Subcutaneous adipose tissue (tissue), 4 donors: ENCODE measurements around the gene ZSCAN12. TPM values are rescaled to one million over a fixed set of nuclear protein-coding genes. Genes with fewer than 3 reads are reported as not detected.

Experiments used
- total RNA-seq, 4 donors: library from RNA; depleted of rRNA; stranded (reverse); fragments of >200 nt; gene quantifications; one replicate each; pipeline ENCODE4 v1.1.0, GENCODE V29; 2016
- TF ChIP-seq, protein P1 (sequence below): fragments of 450-650 bp; IDR thresholded peaks from one replicate; pipeline ENCODE4 v1.5.1; 2016; ENCODE audit warnings: low read depth, mild to moderate bottlenecking, control low read depth, antibody characterized with exemption, moderate library complexity

The ZSCAN12 gene
- total RNA-seq, 4 donors from 2014 or later: 3.4 to 5.8 (median 4.1) TPM

DNA sequence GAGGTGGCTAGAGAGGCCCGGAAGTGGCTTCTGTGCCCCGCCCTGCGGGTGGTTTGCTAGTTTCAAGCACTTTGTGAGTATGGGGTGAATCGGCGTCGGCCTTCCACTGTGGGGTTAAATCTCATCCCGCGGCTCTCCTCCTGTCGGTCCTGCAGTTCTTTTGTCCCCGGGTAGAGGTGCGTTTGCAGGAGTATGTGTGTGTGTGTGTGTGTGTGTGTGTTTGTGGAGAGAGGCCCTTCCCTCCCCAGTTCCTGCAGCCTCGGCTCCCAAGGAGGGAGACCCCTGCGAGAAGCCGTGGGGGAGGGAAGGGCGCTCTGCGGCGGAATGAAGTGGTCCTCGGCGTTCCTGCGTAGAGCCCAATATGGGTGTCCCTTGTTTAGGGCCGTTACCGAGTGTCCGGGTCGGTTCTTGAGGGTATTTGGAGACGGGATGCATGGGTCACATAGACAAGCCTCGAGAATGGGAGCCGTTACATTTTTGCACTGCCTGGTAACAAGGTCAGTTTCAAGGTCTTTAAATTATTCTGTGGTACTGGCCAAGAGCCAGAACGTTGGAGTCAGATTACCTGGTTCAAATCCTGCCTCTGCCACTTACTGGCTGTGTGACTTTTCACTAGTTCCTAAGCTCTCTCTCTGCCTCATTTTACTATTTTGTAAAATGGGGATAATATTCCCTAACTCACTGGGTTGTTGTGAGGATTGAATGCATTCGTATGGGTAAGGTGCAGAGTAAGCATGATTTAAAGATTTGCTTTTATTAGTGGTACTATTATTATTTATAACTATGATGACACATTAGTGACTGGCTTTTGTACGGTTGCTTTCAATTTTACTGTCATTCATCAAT, 49.4 kb downstream of the ZSCAN12 start, which contains the start of gene ZKSCAN3:
Gene ZKSCAN3, plus strand, starts transcription at position 56 of the 846 bp plus-strand sequence. CDS start 9,640 bp downstream, outside the sequence.
- TF ChIP-seq, protein P1, sequence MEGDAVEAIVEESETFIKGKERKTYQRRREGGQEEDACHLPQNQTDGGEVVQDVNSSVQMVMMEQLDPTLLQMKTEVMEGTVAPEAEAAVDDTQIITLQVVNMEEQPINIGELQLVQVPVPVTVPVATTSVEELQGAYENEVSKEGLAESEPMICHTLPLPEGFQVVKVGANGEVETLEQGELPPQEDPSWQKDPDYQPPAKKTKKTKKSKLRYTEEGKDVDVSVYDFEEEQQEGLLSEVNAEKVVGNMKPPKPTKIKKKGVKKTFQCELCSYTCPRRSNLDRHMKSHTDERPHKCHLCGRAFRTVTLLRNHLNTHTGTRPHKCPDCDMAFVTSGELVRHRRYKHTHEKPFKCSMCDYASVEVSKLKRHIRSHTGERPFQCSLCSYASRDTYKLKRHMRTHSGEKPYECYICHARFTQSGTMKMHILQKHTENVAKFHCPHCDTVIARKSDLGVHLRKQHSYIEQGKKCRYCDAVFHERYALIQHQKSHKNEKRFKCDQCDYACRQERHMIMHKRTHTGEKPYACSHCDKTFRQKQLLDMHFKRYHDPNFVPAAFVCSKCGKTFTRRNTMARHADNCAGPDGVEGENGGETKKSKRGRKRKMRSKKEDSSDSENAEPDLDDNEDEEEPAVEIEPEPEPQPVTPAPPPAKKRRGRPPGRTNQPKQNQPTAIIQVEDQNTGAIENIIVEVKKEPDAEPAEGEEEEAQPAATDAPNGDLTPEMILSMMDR: no peak

DNA sequence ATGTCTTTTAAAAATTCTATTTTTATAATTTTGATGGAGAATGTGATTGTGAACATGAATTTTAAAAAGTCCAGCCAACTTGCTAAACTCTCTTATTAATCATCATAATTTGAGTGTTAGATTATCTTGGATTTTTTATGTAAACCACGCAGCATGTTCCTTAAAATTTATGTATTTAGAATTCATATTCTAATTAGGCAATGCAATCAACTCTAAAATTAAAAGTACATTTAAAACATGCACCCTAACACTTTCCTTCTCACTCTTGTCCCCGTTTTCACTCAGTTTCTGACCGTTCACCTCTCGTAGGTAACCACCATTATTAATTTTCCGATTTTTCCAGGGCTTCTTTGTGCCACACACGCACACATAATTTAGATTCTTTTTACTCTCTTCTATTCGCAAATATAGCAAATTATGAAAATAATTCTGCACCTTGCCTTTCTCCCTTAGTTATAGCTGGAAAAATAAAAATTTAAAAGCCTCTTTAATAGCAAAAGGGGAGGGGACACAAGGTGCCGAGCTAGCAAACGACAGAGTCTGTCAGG, 50.1 kb downstream of the ZSCAN12 start:
- TF ChIP-seq, protein P1: no peak

DNA sequence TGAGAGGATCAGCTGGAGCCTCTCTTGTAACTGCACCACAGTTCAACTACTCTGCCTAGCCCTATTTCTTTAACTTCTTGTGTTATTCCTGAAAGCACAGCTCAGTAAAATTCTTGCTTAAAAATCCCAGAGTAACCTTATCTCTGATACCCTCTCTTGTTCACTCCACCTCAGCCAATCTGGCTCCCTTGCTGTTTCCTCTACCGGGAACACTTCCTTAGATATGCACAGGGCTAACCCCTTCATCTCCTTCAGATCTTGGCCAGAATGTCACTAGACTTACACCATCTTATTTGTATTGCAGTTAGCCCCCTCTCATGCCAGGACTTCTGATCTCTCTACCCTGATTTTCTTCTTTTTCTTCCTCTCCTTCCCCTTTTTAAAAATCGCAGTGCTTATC, 52.4 kb downstream of the ZSCAN12 start:
- TF ChIP-seq, protein P1: no peak

DNA sequence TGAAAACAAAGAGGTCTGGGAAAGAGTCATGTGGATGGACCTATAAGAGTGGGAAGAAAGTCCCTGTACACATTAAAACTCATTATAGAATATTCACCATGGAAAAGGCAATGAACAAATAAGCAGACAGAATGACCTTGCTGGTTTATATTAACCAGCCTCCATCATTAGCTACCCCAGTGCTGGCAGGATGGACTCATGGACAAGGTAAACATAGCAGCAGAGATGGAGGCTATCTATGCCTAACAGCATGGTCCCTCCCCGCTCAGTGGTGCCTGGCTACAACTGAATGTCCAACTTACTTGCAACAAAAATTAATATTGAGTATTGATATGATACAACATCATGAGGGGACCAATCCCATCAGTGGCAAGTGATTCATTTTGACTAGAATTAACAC, 54.3 kb downstream of the ZSCAN12 start:
- TF ChIP-seq, protein P1: no peak

DNA sequence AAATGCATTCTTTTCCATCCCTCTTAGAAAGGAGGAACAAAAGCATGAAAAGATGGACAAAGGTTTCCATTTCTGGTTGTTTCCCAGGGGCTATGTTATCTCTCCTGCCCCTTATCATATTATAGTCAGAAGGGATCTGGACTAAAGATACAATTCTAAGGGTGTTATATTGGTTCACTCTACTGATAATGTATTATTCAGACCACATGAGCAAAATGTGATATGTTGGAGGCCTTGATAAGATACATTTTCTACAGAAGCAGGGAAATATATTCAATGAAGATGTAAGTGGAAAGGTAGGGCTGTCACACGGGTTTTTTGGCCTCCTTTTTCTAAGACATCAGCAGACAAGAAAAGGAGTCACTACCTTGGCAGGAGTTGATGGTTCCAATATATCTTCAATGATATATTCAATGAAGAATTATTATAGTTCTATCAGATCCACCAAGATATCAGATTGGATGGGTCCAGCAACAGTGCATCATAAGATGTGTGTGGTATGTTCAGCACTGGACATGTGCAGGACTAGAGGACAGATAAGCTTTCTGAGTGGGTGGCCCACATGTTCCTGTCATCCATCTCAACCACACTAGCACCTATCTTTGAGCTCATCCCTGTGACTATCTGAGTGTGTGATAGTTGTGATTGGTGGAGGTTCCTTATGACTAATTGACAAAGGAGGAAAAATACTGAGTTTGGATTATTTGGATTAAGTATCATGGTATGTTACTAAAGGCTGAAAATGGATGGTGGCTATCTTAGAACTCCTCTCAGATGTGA, 55.5 kb downstream of the ZSCAN12 start:
- TF ChIP-seq, protein P1: no peak

DNA sequence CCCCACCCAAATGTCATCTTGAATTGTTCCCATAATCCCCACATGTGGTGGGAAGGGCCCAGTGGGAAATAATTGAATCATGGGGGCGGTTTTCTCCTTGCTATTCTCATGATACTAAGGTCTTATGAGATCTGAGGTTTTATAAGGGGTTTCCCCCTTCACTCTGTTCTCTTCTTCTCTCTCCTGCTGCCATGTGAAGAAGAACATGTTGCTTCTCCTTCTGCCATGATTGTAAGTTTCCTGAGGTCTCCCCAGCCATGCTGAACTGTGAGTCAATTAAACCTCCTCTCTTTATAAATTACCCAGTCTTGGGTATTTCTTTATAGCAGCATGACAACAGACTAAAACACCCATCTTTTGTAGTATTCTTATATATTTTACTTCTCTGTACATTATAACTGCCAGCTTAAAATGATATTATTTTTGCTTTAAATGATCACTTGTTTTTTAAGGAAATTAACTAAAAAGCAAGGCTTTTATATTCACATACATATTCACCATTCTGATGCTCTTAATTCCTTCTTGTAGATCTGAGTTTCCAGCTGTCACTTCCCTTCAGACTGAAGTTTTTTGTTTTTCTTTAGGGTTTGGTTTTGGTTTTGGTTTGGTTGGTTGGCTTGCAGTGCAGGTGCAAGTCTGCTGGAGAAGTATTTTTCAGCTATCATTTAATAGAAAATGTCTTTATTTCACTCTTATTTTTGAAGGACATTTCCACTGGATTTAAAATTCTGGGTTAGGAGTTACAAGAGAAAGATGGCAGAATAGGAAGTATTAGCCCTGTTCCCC, 59.0 kb downstream of the ZSCAN12 start:
- TF ChIP-seq, protein P1: no peak
